Thoracic aorta (tissue), 2 donors: ENCODE measurements around the gene DISC1. TPM values are rescaled to one million over a fixed set of nuclear protein-coding genes. Genes with fewer than 3 reads are reported as not detected.
"Not testable (repeated sequence)": the region's sequence is repeated elsewhere in the genome, so short reads cannot be mapped to it uniquely, and the experiment has no call there.

Experiments used
- ATAC-seq: fragments of 150-250 bp; one replicate; pipeline ENCODE4 v1.8.0; 2017; ENCODE audit warnings: low read depth; ENCODE audit not compliant: insufficient number of reproducible peaks, low FRiP score
- DNase-seq: peaks from one replicate; pipeline ENCODE4 v3.0.0-alpha.2; 2020; ENCODE audit warnings: low spot score
- H3K27ac ChIP-seq, 2 donors: fragments of 200-600 bp; sonication (generic); 1 replicate in 1 of 2; 2 replicates in 1 of 2; pipeline ENCODE4 v1.5.1; 2016; ENCODE audit warnings: mild to moderate bottlenecking in 2 of 2, moderate library complexity in 2 of 2
- H3K27me3 ChIP-seq: fragments of 200-600 bp; sonication (generic); replicated peaks from 2 replicates; pipeline ENCODE4 v1.6.0; 2016; ENCODE audit warnings: mild to moderate bottlenecking; ENCODE audit not compliant: insufficient read depth
- H3K36me3 ChIP-seq: fragments of 200-600 bp; sonication (generic); one replicate; pipeline ENCODE4 v1.5.1; 2016
- H3K4me1 ChIP-seq, 2 donors: fragments of 200-600 bp; sonication (generic); 1 replicate in 1 of 2; 2 replicates in 1 of 2; pipeline versions ENCODE4 v1.5.1 to v1.6.0; 2016; ENCODE audit warnings: low read depth in 2 of 2, mild to moderate bottlenecking in 1 of 2; ENCODE audit not compliant: control insufficient read depth in 1 of 2
- H3K4me3 ChIP-seq: fragments of 200-600 bp; sonication (generic); 2 replicates; pipeline ENCODE4 v1.5.1; 2016; ENCODE audit warnings: mild to moderate bottlenecking
- H3K9me3 ChIP-seq: fragments of 200-600 bp; sonication (generic); 2 replicates; pipeline ENCODE4 v1.5.1; 2016
- CTCF ChIP-seq: fragments of 200-600 bp; sonication (generic); IDR thresholded peaks from one replicate; pipeline ENCODE4 v1.5.1; 2019; ENCODE audit warnings: antibody characterized with exemption
- total RNA-seq, 2 donors: library from RNA; depleted of rRNA; stranded (reverse); fragments of >200 nt; gene quantifications; one replicate each; pipeline versions ENCODE4 v1.1.0 to v1.2.3, GENCODE V29; 2016

Gene DISC1
- total RNA-seq, 2 donors from 2014 or later: 13.1 to 26.9 TPM

- DNase-seq (no peak), ATAC-seq (no peak)
- H3K36me3 ChIP-seq: no peaks in the 10 kb centered on the region
Measured at GRCh38 chr1:231584117-231584516, 42.5 kb upstream of the DISC1 start.

GRCh38 chr1:231584921-231585320, 41.7 kb upstream of the DISC1 start:
- Histone ChIP-seq H3K4me1 (no peaks in the 10 kb centered on the region), H3K4me3 (no peak overlapping the region), H3K27me3 (no peaks in the 10 kb centered on the region), H3K36me3 (no peaks in the 10 kb centered on the region), H3K27ac (no peak overlapping the region), H3K9me3 (no peaks in the 10 kb centered on the region)
- DNase-seq: no peak
- no peak for ATAC-seq
- TF ChIP-seq CTCF: no peak

More at GRCh38 chr1:231584117-231584516, 42.5 kb upstream of the DISC1 start:
- TF ChIP-seq CTCF: no peak
- Histone ChIP-seq H3K9me3 (no peaks in the 10 kb centered on the region), H3K4me1 (no peaks in the 10 kb centered on the region), H3K27me3 (no peaks in the 10 kb centered on the region), H3K4me3 (no peak overlapping the region), H3K27ac (no peak overlapping the region)

GRCh38 chr1:231590453-231591198, 36.0 kb upstream of the DISC1 start:
- H3K4me3 ChIP-seq: no peak overlapping the region
- no peaks in the 10 kb centered on the region for H3K4me1 ChIP-seq
- no peaks in the 10 kb centered on the region for H3K27me3 ChIP-seq
- H3K27ac ChIP-seq: no peak overlapping the region
- peak; percentile 45 for TF ChIP-seq CTCF
- H3K9me3 ChIP-seq: no peaks in the 10 kb centered on the region
- no peak for ATAC-seq
- H3K36me3 ChIP-seq: no peaks in the 10 kb centered on the region
- DNase-seq: no peak

- no peaks in the 10 kb centered on the region for H3K9me3 ChIP-seq
- no peak overlapping the region for H3K4me3 ChIP-seq
- no peak for DNase-seq
- H3K4me1 ChIP-seq: no peaks in the 10 kb centered on the region
- no peak overlapping the region for H3K27ac ChIP-seq
- no peaks in the 10 kb centered on the region for H3K27me3 ChIP-seq
- TF ChIP-seq CTCF: no peak
- ATAC-seq: no peak
- H3K36me3 ChIP-seq: no peaks in the 10 kb centered on the region
Measured at GRCh38 chr1:231591466-231591865, 35.1 kb upstream of the DISC1 start.

GRCh38 chr1:231592809-231593208, 33.8 kb upstream of the DISC1 start:
- Histone ChIP-seq H3K36me3 (no peaks in the 10 kb centered on the region), H3K9me3 (no peaks in the 10 kb centered on the region), H3K27me3 (no peaks in the 10 kb centered on the region), H3K4me1 (no peaks in the 10 kb centered on the region), H3K4me3 (no peak overlapping the region), H3K27ac (no peak overlapping the region)
- DNase-seq (no peak), ATAC-seq (no peak)
- no peak for TF ChIP-seq CTCF

GRCh38 chr1:231593264-231593663, 33.3 kb upstream of the DISC1 start:
- not testable (repeated sequence) for H3K36me3 ChIP-seq, H3K27me3 ChIP-seq, H3K27ac ChIP-seq, H3K4me1 ChIP-seq, H3K4me3 ChIP-seq, DNase-seq, H3K9me3 ChIP-seq, ATAC-seq
